Measurements from ENCODE around the gene COL28A1.
"Not testable (repeated sequence)": the region's sequence is repeated elsewhere in the genome, so short reads cannot be mapped to it uniquely, and the experiment has no call there.

Gene COL28A1

DNA sequence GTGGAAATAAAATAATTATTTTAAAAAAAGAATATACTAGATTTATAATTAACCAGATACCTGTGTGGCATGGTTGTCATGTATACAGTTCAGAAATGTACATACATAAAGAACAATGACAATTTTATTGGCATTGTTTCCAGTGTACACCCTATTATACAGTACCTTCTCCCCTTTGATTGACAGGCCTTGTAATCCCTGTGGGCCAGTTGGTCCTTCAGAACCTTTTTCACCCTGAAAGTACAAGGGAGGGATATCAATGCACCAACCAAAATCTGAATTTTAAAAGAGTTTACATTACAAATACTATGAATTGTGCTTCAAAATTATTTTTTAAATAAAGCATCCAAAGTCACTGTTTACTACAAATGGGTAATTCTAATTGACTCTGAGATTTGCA is 61.2 kb downstream of the COL28A1 start:
- no peak for DNase-seq (ENCODE audit: low read depth, low spot score)

DNA sequence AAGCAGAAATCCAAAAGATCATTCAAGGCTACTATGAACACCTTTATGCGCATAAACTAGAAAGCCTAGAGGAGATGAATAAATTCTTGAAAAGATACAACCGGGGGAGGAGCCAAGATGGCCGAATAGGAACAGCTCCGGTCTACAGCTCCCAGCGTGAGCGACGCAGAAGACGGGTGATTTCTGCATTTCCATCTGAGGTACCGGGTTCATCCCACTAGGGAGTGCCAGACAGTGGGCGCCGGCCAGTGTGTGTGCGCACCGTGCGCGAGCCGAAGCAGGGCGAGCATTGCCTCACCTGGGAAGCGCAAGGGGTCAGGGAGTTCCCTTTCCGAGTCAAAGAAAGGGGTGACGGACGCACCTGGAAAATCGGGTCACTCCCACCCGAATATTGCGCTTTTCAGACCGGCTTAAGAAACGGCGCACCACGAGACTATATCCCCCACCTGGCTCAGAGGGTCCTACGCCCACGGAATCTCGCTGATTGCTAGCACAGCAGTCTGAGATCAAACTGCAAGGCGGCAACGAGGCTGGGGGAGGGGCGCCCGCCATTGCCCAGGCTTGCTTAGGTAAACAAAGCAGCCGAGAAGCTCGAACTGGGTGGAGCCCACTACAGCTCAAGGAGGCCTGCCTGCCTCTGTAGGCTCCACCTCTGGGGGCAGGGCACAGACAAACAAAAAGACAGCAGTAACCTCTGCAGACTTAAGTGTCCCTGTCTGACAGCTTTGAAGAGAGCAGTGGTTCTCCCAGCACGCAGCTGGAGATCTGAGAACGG is 70.5 kb downstream of the COL28A1 start:
- not testable (repeated sequence) for DNase-seq (ENCODE audit: low read depth, low spot score)

- no peak for DNase-seq (ENCODE audit: low read depth, low spot score)
Measured at GRCh38 chr7:7454000-7454399, 81.7 kb downstream of the COL28A1 start.

DNA sequence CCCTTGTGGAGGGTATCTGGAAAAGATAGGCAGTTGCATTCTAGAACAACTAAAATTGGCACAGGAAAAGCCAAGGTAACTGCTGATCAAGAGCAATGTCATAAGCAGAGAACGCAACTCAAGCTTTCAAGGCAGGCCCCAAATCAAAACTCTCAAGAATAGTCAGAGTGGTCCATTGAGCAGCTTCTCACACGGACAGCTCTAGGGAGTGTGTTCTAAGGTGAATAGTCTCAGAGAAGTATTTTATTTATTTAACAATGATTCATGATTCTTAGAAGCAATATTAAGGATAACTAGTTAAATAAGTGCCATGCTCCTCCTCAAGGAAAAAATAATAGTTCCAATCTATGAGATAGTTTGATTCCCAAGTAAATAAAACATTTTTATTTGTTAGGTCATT is 83.0 kb downstream of the COL28A1 start:
- no peak for DNase-seq (ENCODE audit: low read depth, low spot score)

GRCh38 chr7:7452119-7452518 is 83.6 kb downstream of the COL28A1 start:
- DNase-seq (ENCODE audit: low read depth, low spot score): no peak

GRCh38 chr7:7449055-7449454 is 86.6 kb downstream of the COL28A1 start:
- no peak for DNase-seq (ENCODE audit: low read depth, low spot score)

DNA sequence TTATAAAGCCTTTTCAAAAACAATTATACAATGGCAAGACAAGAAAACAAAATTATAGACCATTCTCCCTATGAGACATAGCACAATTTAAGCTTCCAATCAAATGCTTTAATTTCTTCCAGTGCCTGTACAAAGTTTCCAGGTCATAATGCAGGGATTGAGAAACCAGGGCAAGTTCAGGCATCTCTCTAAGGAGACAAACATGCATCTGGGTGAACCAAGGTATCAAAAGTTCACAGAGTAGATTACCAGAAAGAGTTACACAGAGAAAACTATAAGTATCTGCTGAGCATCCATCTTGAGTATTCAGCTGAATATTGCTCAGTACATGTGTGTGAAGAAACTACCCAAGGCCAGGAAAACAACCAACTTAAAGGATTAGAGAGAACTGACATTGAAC is 89.1 kb downstream of the COL28A1 start:
- DNase-seq (ENCODE audit: low read depth, low spot score): no peak

GRCh38 chr7:7443806-7444350 is 91.8 kb downstream of the COL28A1 start:
- DNase-seq (ENCODE audit: low read depth, low spot score): no peak

DNA sequence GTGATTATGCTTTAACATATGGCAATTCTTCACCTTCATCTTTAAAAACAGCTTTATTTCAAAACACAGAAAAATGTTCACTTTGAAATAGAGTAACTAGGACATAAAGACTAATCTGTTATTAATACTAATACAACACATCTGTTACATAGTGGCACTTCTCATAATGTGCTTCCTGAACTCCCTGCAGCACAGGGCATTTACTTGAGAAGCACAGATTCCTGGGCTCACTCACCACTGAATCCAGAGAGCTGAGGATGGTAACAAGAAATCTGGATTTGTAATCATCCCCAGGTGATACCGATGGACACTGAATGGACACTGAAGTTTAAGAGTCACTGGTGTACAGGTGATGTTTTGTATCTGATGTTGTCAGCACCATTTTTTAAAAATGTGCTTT is 96.1 kb downstream of the COL28A1 start:
- no peak for DNase-seq (ENCODE audit: low read depth, low spot score)

DNA sequence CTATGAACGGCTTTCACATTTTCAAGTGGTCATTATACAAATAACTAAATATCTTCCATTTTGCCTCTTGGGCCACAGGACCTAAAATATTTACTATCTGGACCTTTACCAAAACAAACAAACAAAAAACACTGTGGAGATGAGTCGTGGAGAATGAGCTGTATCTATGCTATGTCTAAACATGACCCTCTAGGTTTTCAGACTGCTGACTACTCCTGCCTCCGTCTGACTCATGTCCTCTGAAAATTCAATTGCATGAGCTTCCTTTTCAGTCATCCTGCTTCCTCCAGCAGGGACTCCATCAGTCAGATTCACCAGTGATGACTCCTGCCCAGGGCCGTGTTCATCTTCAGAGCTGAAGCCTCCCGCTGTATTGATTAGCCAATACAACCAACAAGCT is 96.8 kb downstream of the COL28A1 start:
- peak; percentile 69 for DNase-seq (ENCODE audit: low read depth, low spot score)

DNA sequence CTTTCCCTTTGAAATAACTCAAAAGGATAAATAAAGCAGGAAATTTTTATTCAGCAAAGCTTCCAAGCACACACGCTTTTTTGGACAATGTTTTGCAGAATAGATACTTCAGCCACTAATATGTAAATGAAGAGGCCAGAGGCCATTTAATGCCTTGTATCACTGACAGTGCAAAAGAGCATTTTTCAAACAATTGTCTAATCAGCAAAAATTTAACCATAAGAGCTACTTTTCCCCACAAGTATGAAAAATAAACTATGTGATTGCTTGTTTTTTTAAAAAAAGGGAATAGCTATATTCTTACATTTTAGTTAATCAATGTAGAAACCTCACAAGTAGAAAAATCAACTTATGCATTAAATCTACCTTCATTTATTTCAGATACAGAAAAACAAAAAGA is 99.7 kb downstream of the COL28A1 start:
- DNase-seq (ENCODE audit: low read depth, low spot score): no peak

DNA sequence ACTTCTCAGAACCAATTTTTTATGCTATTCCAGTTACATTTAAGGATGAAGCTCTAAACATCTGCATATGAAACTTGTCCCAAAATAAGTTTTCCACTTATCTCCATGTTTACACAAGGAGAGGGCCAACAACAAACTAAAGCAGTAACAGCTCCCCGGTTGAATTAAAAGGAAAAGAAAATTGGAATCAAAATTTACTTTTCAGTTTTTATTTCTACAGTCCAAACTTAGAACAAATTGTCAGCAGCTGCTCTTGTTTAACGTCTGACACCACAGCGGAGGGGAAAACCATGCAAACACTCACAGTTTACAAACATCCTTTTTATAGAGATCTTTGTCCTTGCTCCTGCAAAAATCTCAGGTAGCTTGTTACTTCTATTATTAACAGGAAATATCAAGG is 101.3 kb downstream of the COL28A1 start:
- DNase-seq (ENCODE audit: low read depth, low spot score): no peak

- DNase-seq (ENCODE audit: low read depth, low spot score): no peak
Measured at GRCh38 chr7:7433811-7434210, 101.9 kb downstream of the COL28A1 start.

DNA sequence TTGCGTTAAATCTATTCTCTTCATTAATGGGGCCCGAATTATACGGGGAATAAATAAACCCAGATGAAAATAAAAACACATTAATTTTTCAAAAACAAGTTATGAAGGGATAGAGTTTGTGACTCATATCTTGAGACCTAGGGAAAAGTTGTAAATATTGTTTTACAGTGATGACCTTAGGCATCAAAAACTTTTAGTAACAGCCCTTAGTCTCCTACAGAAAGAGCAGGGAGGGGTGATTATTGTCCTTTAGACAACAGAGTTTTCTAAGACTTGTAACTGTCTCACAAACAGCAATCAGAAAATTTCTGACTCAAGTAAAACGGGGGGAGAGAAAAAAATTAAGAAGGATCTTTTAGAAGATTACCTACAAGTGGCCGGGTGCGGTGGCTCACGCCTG is 102.7 kb downstream of the COL28A1 start:
- no peak for DNase-seq (ENCODE audit: low read depth, low spot score)

GRCh38 chr7:7428806-7429205 is 106.9 kb downstream of the COL28A1 start:
- DNase-seq (ENCODE audit: low read depth, low spot score): peak; percentile 3

GRCh38 chr7:7427363-7427762 is 108.3 kb downstream of the COL28A1 start:
- no peak for DNase-seq (ENCODE audit: low read depth, low spot score)

DNA sequence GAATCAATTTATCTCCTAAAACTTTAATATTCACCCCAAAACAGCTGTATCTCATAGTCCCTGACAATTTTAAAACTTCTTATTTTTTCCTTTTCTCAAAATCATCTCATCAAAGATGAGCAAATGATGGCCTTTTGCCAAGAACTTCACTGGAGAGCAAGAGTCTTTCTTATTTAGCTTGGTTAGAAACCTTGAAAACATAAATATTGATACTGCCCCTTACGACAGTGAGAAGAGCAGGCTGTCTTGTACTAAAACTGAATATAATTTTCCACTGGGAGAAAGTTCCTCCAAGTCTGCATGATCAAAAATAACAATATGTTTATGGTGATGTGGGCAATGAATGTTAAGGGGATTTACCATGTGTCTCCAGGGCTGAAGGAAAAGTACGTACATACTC is 109.0 kb downstream of the COL28A1 start:
- no peak for DNase-seq (ENCODE audit: low read depth, low spot score)

- no peak for DNase-seq (ENCODE audit: low read depth, low spot score)
Measured at GRCh38 chr7:7425321-7425720, 110.4 kb downstream of the COL28A1 start.

DNA sequence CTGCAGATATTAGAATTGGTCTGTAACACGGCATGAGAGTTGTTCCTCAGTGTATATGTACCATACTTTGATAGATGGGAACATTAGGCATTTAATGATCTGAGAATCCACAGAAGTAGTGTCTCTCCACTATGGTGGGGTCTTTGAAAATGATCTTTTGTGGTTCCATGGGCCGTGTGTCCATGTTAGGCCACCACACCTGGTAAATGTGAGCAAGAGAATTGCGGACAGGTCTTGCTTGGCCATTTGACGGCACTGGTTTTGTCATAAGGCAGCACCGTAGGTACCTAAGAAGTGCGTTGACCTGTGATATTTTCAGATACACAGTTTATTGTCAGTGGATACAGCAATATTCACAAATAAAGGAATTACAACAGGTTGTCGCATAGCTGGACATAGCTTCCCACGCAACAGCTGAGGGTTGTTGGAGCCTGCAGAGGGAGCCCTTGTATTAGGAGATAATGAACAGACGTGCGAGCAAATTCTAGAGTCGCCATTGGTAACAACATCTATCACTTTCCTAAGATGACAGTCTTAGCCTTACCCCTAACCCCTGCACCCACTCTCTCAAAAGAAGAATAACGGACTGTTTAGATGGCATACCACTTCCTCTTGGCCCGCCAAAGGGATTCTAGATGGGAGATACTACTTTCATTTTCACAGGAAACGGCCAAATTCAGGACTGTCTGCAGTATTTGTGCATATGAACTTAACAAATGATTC is 111.4 kb downstream of the COL28A1 start:
- DNase-seq (ENCODE audit: low read depth, low spot score): peak; percentile 75

DNA sequence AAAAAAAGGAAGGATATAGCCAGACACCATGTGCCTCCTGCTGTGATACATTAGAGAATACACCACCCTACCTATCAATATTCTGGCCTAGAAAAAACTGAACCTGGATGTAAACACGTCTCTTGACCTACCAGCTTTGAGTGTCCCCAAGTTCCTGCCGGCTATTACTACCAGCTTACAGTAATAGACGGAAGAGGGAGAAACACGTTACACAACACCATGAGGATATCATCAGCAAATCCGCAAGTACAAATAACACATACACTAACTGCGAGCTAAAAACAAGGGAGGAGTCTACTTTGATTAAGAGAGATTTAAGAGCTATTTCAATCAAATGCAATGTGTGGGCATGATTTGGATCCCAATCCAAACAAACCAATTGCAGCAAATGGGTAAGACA is 113.0 kb downstream of the COL28A1 start:
- DNase-seq (ENCODE audit: low read depth, low spot score): no peak

- DNase-seq (ENCODE audit: low read depth, low spot score): no peak
Measured at GRCh38 chr7:7421826-7422225, 113.8 kb downstream of the COL28A1 start.

DNA sequence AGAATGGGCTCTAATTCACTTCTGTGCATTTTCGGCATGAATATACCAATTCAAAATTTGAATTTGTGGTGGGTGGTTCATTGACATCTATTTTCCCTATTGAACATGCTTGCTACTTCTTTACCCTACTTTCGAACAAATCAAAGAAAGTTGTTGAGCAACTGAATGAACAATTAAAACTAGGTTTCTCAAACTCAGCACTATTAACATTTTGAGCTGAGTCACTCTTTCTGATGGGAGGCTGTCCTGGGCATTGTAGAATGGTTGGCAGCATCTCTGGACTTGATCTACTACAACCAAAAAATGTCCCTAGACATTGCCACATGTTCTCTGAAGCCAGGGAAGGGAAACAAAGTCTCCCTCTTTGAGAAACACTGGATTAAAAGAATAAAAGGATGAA is 116.7 kb downstream of the COL28A1 start:
- no peak for DNase-seq (ENCODE audit: low read depth, low spot score)

DNA sequence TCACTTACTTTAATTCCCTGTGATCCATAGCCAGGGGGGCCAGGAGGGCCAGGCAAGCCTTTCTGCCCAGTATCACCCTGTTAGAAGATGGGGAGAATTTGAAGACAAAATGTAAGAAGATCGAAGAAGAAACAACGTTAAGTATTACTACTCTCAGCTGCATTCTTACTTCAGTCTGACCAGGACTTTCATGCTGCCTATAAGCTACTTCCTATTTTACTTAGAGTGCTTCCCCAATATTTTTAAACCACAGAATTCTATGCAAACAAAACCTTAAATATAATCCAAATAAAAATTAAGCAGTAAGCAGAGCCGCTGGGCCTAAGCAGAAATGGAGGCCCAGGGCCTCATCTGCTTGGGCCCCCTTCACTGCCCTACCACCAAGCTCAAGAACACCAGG is 117.8 kb downstream of the COL28A1 start:
- DNase-seq (ENCODE audit: low read depth, low spot score): no peak

Data from astrocyte of the hippocampus (primary cell).